B cell (primary cell): ENCODE data around the gene RASL10B. TPM values are rescaled to one million over a fixed set of nuclear protein-coding genes. Genes with fewer than 3 reads are reported as not detected.
"Not testable (repeated sequence)": the region's sequence is repeated elsewhere in the genome, so short reads cannot be mapped to it uniquely, and the experiment has no call there.

Source experiments
- ATAC-seq: fragments of 200-7000 bp; cut with Tn5 transposase; one replicate; pipeline ENCODE4 v1.10.0; 2021; ENCODE audit warnings: low read depth, mild to moderate bottlenecking, moderate number of reproducible peaks, moderate library complexity
- CTCF ChIA-PET: fragments of 350-600 bp; sonication (Branson Sonifier 250); formaldehyde crosslinking; loops from one replicate; lab custom pipeline; 2021; ENCODE audit warnings: antibody characterized with exemption, inconsistent platforms; lab: Charles Lee
- POLR2A ChIA-PET: fragments of 350-600 bp; sonication (Branson Sonifier 250); formaldehyde crosslinking; loops from one replicate; lab custom pipeline; 2021; ENCODE audit warnings: antibody characterized with exemption; lab: Charles Lee
- DNase-seq: peaks from one replicate; pipeline ENCODE4 v3.0.0; 2013
- H2AFZ ChIP-seq: 2 replicates; pipeline ENCODE4 v1.6.1; 2012; ENCODE audit warnings: mild to moderate bottlenecking, low read depth, low read length; ENCODE audit not compliant: insufficient read depth, poor library complexity, severe bottlenecking
- H3K27ac ChIP-seq, 2 donors: 1 replicate in 1 of 2; 2 replicates in 1 of 2; pipeline ENCODE4 v1.5.1; 2012 to 2013; ENCODE audit warnings: low read length in 2 of 2, mild to moderate bottlenecking in 2 of 2, moderate library complexity in 1 of 2
- H3K27me3 ChIP-seq, 4 experiments: fragments of 200-600 bp in 1 of 4; sonication (generic) in 1 of 4; replicated peaks in 1 of 4; 1 replicate in 2 of 4; 2 replicates in 2 of 4; pipeline versions ENCODE4 v1.6.1 to v1.7.0; 2013 to 2016; ENCODE audit warnings: low read length in 3 of 4, mild to moderate bottlenecking in 2 of 4, mixed read lengths in 1 of 4, moderate library complexity in 1 of 4; ENCODE audit not compliant: insufficient read depth in 4 of 4, control insufficient read depth in 3 of 4; ENCODE audit errors: control extremely low read depth in 1 of 4
- H3K36me3 ChIP-seq, 2 experiments: replicated peaks in 1 of 2; 1 replicate in 1 of 2; 2 replicates in 1 of 2; pipeline versions ENCODE4 v1.6.1 to v1.7.1; 2013; ENCODE audit warnings: low read length in 1 of 2; ENCODE audit not compliant: insufficient read depth in 2 of 2, control insufficient read depth in 1 of 2; ENCODE audit errors: control extremely low read depth in 1 of 2, extremely low read depth in 1 of 2
- H3K4me1 ChIP-seq, 2 donors: fragments of 200-600 bp in 1 of 2; sonication (generic) in 1 of 2; 1 replicate in 1 of 2; 2 replicates in 1 of 2; pipeline versions ENCODE4 v1.5.1 to v1.6.1; 2013 to 2017; ENCODE audit warnings: low read length in 2 of 2; ENCODE audit not compliant: control insufficient read depth in 2 of 2, insufficient read depth in 2 of 2
- H3K4me2 ChIP-seq: replicated peaks from 2 replicates; pipeline ENCODE3; 2012; ENCODE audit warnings: mild to moderate bottlenecking, low read depth, low read length; ENCODE audit not compliant: poor library complexity, severe bottlenecking
- H3K4me3 ChIP-seq, 5 experiments: fragments of 200-600 bp in 1 of 5; sonication (generic) in 1 of 5; 1 replicate in 3 of 5; 2 replicates in 2 of 5; pipeline versions ENCODE4 v1.5.1 to v1.7.0; 2011 to 2016; ENCODE audit warnings: low read length in 4 of 5, mild to moderate bottlenecking in 4 of 5, low read depth in 2 of 5, control low read depth in 1 of 5, moderate library complexity in 1 of 5; ENCODE audit not compliant: insufficient read depth in 1 of 5; ENCODE audit errors: control extremely low read depth in 1 of 5, extremely low read depth in 1 of 5
- H3K79me2 ChIP-seq: fragments of 200-600 bp; sonication (generic); one replicate; pipeline ENCODE4 v1.6.0; 2016; ENCODE audit warnings: low read length; ENCODE audit not compliant: control insufficient read depth, insufficient read depth
- H3K9ac ChIP-seq: fragments of 200-600 bp; sonication (generic); 2 replicates; pipeline ENCODE4 v1.6.1; 2017; ENCODE audit warnings: mild to moderate bottlenecking, low read length, moderate library complexity
- H3K9me3 ChIP-seq, 3 donors: one replicate each; pipeline versions ENCODE4 v1.6.1 to v1.7.1; 2013; ENCODE audit warnings: low read length in 2 of 3; ENCODE audit not compliant: control insufficient read depth in 2 of 3, insufficient read depth in 1 of 3; ENCODE audit errors: control extremely low read depth in 1 of 3
- H4K20me1 ChIP-seq: 2 replicates; pipeline ENCODE4 v1.6.0; 2012; ENCODE audit warnings: mild to moderate bottlenecking, low read length; ENCODE audit not compliant: insufficient read depth, control insufficient read depth, poor library complexity, severe bottlenecking
- H3K27ac Mint-ChIP-seq: one replicate; pipeline ENCODE4 v1.8.0; 2021; ENCODE audit warnings: mixed read lengths
- H3K27me3 Mint-ChIP-seq: one replicate; pipeline ENCODE4 v1.8.0; 2021; ENCODE audit warnings: mixed read lengths
- H3K4me1 Mint-ChIP-seq: one replicate; pipeline ENCODE4 v1.8.0; 2021; ENCODE audit warnings: mixed read lengths
- H3K4me3 Mint-ChIP-seq: one replicate; pipeline ENCODE4 v1.8.0; 2021; ENCODE audit warnings: mixed read lengths
- H3K9me3 Mint-ChIP-seq: one replicate; pipeline ENCODE4 v1.8.0; 2022; ENCODE audit warnings: mixed read lengths; ENCODE audit not compliant: insufficient read depth
- EZH2 ChIP-seq: IDR thresholded peaks from 2 replicates; pipeline ENCODE4 v1.6.1; 2012; ENCODE audit warnings: borderline replicate concordance, low read depth, mild to moderate bottlenecking, moderate library complexity, low read length; ENCODE audit not compliant: insufficient read depth, poor library complexity, severe bottlenecking
- whole genome bisulfite sequencing: methylation state at CpG from one replicate; pipeline ENCODE4 v1.1.5; 2013; ENCODE audit warnings: missing lambda C conversion rate; ENCODE audit not compliant: insufficient coverage; 5-methylcytosine and 5-hydroxymethylcytosine counted together
- intact Hi-C: fragments of 100-400 bp; cut with micrococcal nuclease; formaldehyde crosslinking; loops from one replicate; pipeline ENCODE4 v1.10.0; 2022
- polyA plus RNA-seq: library from polyadenylated mRNA; depleted of rRNA; stranded (reverse); fragments of >200 nt; gene quantifications from 2 replicates; pipeline ENCODE4 v1.2.3, GENCODE V29; 2012
- total RNA-seq, 2 donors: library from RNA; stranded (reverse); fragments of 120-200 nt in 1 of 2; gene quantifications; 1 replicate in 1 of 2; 2 replicates in 1 of 2; pipeline versions ENCODE4 v1.2.3 to v1.2.4, GENCODE V29; 2013 to 2022
- TF ChIP-seq, protein P1 (sequence below): fragments of 200-600 bp; IDR thresholded peaks from one replicate; pipeline ENCODE4 v1.8.0; 2022; ENCODE audit warnings: antibody characterized with exemption, mild to moderate bottlenecking

Gene RASL10B
- total and polyA plus RNA-seq, 2 donors (not counting 1 experiment from before 2014, with no cell fraction given) = 0.06 TPM; not detected in 1

GRCh38 chr17:35750526-35751395 lies 19.3 kb downstream of the RASL10B start:
- Histone ChIP-seq H3K4me3 (no peak overlapping the region), H3K9ac (no peak overlapping the region), H3K4me1 (peaks cover 3 to 10% of the 10 kb centered on the region in 2 donors), H3K4me2 (no peak overlapping the region), H3K9me3 (peaks cover 0 to 6% (median 0%) of the 10 kb centered on the region in 3 donors), H2AFZ (no peak overlapping the region), H4K20me1 (no peaks in the 10 kb centered on the region), H3K36me3 (no peaks in the 10 kb centered on the region), H3K79me2 (no peaks in the 10 kb centered on the region), H3K27me3 (peaks cover 0 to 52% (median 23%) of the 10 kb centered on the region in 4 experiments), H3K27ac (no peak overlapping the region)
- TF ChIP-seq, protein P1, sequence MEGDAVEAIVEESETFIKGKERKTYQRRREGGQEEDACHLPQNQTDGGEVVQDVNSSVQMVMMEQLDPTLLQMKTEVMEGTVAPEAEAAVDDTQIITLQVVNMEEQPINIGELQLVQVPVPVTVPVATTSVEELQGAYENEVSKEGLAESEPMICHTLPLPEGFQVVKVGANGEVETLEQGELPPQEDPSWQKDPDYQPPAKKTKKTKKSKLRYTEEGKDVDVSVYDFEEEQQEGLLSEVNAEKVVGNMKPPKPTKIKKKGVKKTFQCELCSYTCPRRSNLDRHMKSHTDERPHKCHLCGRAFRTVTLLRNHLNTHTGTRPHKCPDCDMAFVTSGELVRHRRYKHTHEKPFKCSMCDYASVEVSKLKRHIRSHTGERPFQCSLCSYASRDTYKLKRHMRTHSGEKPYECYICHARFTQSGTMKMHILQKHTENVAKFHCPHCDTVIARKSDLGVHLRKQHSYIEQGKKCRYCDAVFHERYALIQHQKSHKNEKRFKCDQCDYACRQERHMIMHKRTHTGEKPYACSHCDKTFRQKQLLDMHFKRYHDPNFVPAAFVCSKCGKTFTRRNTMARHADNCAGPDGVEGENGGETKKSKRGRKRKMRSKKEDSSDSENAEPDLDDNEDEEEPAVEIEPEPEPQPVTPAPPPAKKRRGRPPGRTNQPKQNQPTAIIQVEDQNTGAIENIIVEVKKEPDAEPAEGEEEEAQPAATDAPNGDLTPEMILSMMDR = no peak
- no peak for TF ChIP-seq EZH2
- intact Hi-C loops = no loop called here
- Mint-ChIP-seq H3K27me3 (peaks cover 50% of the 10 kb centered on the region), H3K4me1 (peaks cover 6% of the 10 kb centered on the region), H3K4me3 (no peak overlapping the region), H3K27ac (no peak overlapping the region), H3K9me3 (no peaks in the 10 kb centered on the region)
- 97% methylated on average over 4 of the region's 10 CpGs for WGBS
- ATAC-seq (no peak), DNase-seq (no peak)
- ChIA-PET POLR2A (no interaction called here), CTCF (interaction anchor here (1.0 to 3.1 kb wide), 3 partner anchors 13 to 138 kb away, joined by 3 to 12 read pairs (median 11); no protein-coding TSS in a partner anchor)

DNA sequence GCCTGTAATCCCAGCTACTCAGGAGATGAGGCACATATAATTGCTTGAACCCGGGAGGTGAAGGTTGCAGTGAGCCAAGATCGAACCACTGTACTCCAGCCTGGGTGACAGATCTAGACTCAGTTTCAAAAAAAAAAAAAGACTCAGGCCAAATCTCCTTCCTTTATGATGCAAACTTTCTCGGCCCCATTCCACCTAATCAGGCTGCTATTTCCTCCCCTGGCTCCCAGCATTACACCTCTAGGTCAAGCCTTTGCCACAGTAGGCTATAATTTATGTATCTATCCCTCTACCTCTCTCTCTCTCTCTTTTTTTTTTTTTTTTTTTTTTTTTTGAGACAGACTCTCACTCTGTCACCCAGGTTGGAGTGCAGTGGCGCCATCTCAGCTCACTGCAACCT lies 20.1 kb downstream of the RASL10B start:
- H3K9me3 ChIP-seq, H3K36me3 ChIP-seq, ATAC-seq, DNase-seq, H4K20me1 ChIP-seq, H3K9ac ChIP-seq, H3K27ac Mint-ChIP-seq, H3K27ac ChIP-seq, H3K4me3 Mint-ChIP-seq, H2AFZ ChIP-seq, H3K79me2 ChIP-seq, H3K4me3 ChIP-seq, H3K9me3 Mint-ChIP-seq, intact Hi-C loops, POLR2A ChIA-PET, H3K4me2 ChIP-seq: not testable (repeated sequence)
- CTCF ChIA-PET = interaction anchor here (3.1 kb wide), 1 partner anchor 12 kb away, joined by 12 read pairs; no protein-coding TSS in a partner anchor
- H3K27me3 ChIP-seq = peaks cover 0 to 49% (median 23%) of the 10 kb centered on the region in 4 experiments
- H3K4me1 Mint-ChIP-seq = peaks cover 12% of the 10 kb centered on the region
- peaks cover 7 to 10% of the 10 kb centered on the region in 2 donors for H3K4me1 ChIP-seq
- 100% methylated on average over 3 of the region's 4 CpGs for WGBS
- peaks cover 50% of the 10 kb centered on the region for H3K27me3 Mint-ChIP-seq
